Measurements from ENCODE around the gene ANKS6.

DNA sequence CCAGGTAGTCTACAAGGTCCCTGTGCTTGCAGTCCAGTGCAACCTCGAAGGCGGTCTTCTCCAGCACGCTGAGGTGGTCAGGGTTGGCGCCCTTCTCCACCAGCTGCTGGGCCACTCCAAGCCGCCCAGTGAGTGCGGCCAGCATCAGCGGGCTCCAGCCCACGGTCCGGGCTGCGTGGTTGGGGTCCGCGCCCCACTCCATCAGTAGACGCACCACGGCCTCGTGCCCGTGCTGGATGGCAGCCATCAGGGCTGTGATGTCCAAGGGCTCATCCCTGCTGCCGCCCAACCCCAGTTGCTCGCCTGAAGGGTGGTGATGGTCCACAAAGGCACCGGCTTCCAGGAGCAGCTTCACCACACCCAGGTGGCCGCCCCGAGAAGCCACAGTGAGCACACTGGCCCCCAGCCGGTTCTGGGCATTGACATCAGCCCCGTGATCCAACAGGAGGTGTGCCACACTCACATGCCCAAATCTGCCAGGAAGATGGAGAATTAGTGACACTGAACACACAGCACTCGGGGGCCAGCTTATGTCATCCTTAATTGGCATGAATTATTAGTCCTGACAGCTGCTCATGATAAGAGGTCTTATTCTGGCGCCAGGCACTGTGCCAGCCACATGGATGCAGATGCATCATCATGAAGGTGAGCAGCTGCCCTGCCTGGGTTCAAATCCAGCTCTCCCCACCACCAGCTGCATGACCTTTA is 6.1 kb downstream of the ANKS6 start:
- no peak for TF ChIP-seq EGR1 (IDR thresholded peaks at IDR 0.05; ENCODE audit: low read depth)
- TF ChIP-seq, protein P1, sequence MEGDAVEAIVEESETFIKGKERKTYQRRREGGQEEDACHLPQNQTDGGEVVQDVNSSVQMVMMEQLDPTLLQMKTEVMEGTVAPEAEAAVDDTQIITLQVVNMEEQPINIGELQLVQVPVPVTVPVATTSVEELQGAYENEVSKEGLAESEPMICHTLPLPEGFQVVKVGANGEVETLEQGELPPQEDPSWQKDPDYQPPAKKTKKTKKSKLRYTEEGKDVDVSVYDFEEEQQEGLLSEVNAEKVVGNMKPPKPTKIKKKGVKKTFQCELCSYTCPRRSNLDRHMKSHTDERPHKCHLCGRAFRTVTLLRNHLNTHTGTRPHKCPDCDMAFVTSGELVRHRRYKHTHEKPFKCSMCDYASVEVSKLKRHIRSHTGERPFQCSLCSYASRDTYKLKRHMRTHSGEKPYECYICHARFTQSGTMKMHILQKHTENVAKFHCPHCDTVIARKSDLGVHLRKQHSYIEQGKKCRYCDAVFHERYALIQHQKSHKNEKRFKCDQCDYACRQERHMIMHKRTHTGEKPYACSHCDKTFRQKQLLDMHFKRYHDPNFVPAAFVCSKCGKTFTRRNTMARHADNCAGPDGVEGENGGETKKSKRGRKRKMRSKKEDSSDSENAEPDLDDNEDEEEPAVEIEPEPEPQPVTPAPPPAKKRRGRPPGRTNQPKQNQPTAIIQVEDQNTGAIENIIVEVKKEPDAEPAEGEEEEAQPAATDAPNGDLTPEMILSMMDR (IDR thresholded peaks at IDR 0.05 in 2 of 3, conservative IDR thresholded peaks at IDR 0.05 in 1 of 3; ENCODE audit: borderline replicate concordance in 1 of 3, insufficient read depth in 1 of 3, low read depth in 2 of 3, low read length in 2 of 3): no peak

Measured in HCT116 (cell line).